GM19328 (cell line): Measurements from ENCODE around the gene PCA3.

ENCODE experiments used
- ATAC-seq: cut with Tn5 transposase; IDR thresholded peaks from one replicate; pipeline ENCODE4 v1.9.1; 2021; ENCODE audit warnings: mild to moderate bottlenecking, moderate library complexity; ENCODE audit not compliant: unreplicated experiment

PCA3 gene

GRCh38 chr9:76818271-76818670 is 54.0 kb downstream of the PCA3 start:
- no peak for ATAC-seq

- ATAC-seq = no peak
These were observed 56.2 kb downstream of the PCA3 start for GRCh38 chr9:76820431-76820830.

GRCh38 chr9:76827296-76828080 is 63.2 kb downstream of the PCA3 start:
- no peak for ATAC-seq

- no peak for ATAC-seq
These were observed 64.2 kb downstream of the PCA3 start for GRCh38 chr9:76828447-76828846.

- no peak for ATAC-seq
These were observed 71.5 kb downstream of the PCA3 start for GRCh38 chr9:76835571-76836283.
